Measurements from ENCODE around the gene TNFRSF13B. TPM values are rescaled to one million over a fixed set of nuclear protein-coding genes. Genes with fewer than 3 reads are reported as not detected.
"Not testable (repeated sequence)": the region's sequence is repeated elsewhere in the genome, so short reads cannot be mapped to it uniquely, and the experiment has no call there.

TNFRSF13B gene
- total RNA-seq, 1 donor from 2014 or later = not detected

DNA sequence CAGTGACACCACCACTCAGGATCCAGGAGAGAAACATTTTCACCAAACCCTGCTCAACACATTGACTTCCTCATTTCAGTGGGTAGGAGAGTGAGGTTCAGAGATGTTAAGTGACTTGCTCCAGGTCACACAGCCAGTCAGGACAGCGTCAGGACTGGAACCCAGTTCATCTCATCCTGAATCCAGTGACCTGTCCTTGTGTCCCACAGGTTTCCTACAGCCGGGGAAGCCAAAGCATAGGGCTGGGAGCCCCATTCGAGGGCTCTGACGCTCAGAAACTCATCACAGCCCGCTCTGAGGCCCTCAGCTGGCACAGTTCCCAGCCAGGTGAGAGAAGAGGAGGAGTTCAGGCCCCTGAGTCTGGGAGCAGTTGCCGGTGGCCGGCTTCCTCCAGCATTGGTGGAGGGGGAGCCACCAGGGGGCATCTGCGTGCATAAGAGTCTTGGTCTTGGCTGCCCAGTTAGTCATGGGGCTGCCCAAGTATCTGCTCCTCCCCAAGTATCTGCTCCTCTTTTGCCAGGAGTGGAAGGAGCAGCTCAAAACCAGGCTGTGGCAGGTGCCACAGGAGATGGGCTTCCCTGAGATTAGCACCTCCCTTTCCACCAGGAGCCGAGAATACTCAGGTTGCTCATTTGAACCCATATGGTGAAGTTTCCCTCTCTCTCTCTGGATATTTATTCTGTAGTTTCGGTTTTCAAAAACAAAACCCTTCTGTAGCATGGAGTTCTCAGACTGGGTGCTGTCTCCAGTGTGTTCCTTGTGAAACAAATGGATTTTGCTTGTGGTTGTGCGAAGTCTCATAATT is 56.0 kb downstream of the TNFRSF13B start:
- DNase-seq (ENCODE audit: extremely low read depth, low read depth, low spot score) = no peak

DNA sequence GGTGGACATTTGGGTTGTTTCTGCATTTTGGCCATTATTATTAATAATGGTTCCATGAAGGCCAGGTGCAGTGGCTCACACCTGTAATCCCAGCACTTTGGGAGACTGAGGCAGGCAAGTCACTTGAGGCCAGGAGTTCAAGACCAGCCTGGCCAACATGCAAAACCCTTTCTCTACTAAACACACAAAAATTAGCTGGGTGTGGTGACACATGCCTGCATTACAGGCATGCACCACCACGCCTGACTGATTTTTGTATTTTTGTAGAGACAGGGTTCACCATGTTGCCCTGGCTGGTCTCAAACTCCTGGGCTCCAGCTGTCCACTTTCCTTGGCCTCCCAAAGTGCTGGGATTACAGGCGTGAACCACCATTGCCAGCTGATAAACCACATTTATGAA is 58.5 kb downstream of the TNFRSF13B start:
- DNase-seq (ENCODE audit: extremely low read depth, low read depth, low spot score) = no peak

DNA sequence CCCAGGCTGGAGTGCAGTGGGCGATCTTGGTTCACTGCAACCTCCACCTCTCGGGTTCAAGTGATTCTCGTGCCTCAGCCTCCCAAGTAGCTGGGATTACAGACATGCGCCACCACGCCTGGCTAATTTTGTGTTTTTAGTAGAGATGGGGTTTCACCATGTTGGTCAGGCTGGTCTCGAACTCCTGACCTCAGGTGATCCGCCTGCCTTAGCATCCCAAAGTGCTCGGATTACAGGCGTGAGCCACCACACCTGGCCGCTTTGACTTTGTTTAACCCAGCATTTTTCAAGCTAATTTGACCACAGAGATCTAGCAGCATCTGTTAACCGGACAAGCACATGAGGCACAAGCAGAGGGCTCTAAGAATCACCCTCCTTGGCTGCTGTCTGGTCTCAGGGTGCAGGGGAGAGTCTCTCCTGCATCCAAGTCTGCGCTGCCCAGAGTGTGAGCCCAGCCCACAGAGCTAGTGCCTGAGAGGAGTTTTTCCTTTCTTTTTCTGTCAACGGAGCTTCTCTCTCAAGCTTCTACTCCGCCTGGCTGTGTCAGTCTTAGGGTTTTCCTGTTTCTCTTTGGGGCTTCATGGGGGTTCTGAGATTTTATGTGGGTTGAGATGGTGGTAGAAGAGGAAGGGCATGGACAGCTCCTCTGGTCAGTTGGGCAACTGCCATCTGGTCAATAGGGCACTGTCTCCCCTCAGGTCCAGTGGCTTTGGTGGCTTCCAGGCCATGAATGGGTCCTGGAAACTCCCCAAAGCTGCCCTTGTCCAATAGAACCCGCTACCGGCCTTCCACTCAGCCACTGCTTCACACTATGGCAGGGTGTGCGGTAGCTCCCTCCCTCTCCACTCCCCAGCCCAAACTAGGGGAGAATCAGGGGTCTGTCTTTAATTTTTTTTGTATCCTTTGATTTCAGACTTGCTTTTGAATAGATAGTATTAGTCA is 59.6 kb downstream of the TNFRSF13B start:
- no peak for DNase-seq (ENCODE audit: extremely low read depth, low read depth, low spot score)

DNA sequence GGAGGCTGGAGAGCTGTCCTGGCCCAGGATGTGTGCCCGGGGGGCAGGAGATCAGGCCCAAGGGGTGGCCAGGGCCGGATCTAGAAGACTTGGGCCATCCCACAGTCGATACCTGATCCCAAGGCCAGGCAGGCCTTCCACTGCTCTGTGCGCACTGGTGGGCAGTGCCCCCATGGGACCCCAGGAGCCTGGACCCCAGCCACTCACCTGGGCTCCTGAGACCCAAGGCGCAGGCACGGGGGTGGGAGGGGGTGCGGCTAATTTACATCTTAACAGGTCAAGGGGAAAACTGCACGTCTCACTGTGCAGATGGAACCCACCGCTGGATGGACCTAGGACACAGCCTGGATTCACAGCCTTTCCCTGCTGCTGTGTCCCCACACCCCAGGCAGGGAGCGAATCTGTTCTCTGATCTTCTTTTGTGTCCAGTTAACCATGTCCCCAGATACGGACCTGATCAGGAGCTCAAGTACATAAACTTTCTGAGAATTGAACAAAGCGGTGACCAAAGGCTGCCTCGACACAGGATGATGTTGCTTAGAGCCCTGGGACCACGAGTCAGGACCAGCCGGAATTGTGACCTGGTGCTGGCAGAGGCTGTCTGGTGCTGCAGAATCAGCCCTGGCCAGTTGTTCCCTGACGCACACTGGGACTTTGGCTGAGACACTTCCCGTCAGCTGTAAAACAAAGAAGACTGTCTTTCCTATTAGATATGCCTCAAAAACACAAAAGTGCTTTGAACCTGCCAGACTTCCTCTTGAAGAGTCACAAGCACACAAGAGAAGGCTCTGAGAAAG is 60.6 kb downstream of the TNFRSF13B start:
- peak; percentile 27 for DNase-seq (ENCODE audit: extremely low read depth, low read depth, low spot score)

DNA sequence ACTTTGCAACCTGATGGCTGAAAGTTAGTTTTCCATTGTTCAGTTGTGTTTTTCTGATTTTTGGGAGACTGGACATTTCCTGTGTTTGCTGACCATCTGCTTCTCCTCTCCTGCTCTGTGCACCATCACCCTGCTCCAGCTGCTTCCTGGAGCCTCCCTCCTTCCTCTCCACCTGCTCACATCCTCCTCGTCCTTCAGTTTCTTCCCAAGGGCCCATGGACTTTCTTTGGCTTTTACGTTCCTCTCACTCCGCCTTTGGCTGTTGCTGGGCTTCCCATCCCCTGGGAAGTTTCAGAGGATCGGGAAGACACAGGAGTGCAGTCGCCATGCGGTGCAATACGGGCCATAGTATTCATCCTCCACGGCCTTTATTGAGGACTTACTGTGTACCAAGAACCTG is 61.6 kb downstream of the TNFRSF13B start:
- no peak for DNase-seq (ENCODE audit: extremely low read depth, low read depth, low spot score)

DNA sequence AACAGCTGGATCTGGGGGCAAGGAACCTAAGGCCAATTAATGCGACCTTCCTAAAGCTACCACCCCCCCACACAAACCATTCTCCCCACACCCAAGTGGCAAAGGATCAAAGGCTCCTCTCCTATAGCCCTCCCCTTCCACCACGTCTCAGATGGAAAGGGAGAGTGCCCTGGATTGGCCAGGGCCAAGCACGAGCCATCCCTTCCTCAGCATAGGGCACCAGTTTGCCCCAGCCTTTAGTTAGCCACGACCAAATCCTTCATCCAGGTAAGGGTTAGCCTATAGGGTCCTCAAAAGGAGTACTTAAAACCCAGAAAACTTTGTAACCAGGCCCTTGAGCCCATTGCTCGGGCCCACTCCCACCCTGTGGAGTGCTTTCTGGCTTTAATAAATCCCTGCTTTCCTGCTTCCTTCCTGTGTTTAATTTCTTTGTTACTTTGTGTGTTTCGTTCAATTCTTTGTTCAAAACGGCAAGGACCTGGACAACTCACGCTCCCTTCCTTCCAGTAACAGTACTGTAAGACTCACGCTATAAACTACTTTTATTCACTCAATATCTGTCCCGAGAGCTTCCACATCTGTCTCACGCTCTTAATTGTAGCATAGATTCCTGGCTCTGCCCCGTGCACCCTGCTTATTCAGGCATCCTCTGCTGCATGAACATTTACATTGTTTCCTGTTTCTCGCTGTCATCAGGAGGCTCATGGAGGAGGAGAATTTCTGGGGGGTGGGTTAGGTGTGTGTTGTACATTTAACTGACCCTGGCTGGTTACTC is 62.3 kb downstream of the TNFRSF13B start:
- DNase-seq (ENCODE audit: extremely low read depth, low read depth, low spot score) = peak; percentile 20

DNA sequence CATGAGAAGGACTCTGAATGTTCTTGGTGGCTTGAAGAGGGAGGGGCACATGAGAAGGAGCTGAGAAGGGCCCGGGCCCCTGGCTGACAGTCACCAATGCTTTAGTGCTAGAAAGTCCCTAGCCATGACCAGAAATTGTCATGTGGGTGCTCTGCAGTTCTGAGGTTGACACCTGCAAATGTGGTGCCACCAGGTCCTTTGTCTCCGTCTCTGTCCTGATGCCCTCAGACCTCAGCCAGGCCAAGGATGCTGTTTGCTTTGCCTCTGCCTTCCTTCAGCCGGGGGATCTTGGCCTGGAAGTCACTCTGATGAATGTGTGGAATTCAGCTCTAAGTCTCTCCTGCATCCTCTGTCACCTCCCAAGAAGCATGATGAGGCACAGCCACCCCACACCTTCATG is 63.6 kb downstream of the TNFRSF13B start:
- DNase-seq (ENCODE audit: extremely low read depth, low read depth, low spot score) = no peak

DNA sequence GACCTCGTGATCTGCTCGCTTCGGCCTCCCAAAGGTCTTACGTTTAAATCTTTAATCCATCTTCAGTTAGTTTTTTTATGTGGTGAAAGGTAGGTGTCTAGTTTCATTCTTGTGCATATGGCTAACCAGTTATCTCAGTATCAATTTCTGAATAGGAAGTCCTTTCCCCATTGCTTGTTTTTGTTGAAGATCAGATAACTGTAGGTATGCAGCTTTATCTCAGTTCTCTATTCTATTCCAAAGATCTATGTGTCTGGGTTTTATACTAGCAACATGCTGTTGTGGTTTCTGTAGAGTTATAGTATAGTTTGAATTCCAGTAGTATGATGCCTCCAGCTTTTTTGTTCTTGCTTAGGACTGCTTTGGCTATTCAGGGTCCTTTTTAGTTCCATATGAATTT is 65.2 kb downstream of the TNFRSF13B start:
- DNase-seq (ENCODE audit: extremely low read depth, low read depth, low spot score) = no peak

DNA sequence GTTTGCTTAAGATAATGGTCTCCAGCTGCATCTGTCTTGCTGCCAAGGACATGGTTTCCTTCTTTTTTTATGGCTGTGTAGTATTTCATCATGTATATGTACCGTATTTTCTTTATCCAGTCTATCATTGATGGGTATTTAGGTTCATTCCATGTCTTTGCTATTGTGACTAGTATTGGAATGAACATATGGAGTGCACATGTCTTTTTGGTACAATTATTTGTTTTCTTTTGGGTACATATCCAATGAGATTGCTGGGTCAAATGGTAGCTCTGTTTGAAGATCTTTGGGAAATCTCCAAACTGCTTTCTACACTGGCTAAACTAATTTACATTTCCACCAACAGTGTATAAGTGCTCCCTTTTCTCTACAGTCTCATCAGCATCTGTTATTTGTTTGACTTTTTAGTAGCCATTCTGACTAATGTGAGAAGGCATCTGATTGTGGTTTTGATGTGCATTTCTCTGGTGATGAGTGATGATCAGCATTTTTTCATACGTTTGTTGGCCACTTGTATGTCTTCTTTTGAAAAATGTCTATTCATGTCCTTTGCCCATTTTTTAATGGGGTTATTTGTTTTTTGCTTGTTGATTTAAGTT is 66.2 kb downstream of the TNFRSF13B start:
- DNase-seq (ENCODE audit: extremely low read depth, low read depth, low spot score) = no peak

DNA sequence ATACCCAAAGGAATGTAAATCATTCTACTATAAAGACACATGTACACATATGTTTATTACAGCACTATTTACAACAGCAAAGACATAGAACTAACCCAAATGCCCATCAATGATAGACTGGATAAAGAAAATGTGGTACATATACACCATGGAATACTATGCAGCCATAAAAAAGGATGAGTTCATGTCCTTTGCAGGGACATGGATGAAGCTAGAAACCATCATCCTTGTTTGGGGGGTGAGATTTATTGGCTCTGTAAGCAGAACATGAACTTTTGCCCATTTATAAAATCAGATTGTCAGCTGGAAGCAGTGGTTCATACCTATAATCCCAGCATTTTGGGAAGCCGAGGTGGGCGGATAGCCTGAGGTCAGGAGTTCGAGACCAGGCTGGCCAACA is 68.8 kb downstream of the TNFRSF13B start:
- not testable (repeated sequence) for DNase-seq (ENCODE audit: extremely low read depth, low read depth, low spot score)

DNA sequence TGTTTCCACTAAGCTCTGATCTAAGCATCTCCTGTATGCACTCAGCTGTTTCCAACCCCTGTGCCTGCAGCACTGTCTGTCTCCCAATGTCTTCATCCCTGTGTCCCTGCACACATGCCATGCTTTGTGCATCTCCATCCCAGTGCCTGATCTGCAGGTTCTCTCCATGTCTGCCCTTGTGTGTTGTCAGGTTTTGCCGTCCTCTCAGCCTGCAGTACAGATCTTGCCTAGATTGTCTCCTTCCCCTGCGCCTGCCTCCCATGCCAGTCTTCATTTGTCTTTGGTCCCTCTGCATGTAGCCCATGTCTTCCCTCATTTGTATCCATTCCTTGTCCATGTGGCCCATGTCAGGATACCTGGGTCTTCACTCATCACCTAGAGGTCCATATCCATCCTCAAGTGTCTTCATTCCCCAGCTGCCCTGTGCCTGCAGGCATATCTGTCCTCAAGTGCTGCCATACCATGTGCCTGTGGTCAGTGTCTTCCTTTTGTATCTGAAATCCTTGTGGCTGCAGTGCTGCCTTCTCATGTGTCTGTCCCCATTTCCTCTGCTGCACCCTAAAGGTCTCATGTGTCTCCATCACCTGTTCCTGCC is 71.5 kb downstream of the TNFRSF13B start:
- DNase-seq (ENCODE audit: extremely low read depth, low read depth, low spot score) = no peak

DNA sequence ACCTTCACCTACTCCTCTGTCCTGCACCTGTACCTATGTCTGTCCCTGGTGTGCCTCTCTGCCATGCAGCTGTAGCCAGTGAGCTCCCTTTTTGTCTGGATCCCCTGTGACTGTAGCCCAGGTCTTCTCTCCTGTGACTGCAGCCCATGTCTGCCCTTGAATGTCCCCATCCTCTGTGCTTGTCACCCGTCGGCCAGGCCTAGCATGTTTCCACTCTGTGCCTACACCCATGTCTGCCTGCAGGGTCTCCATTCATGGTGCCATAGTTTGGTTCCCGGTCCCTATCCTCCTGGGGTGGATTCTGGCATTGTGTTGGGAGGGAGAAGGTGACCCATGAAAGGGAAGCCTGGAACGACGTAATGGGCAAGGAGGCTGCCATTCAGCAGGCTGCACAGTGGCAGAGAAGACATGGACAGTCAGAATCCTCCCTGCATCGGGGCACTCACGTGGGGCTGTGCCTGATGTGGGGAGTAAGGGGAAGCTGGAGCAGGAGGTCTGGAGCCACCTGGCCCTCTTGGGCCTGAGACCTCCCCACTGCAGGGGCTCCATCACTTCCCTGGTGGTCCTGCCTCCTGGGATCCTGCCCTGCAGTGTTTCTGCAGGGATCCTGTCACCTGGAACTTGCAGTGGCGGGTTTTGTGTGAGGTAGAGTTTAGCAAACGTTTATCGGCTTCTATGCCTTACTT is 74.6 kb downstream of the TNFRSF13B start:
- DNase-seq (ENCODE audit: extremely low read depth, low read depth, low spot score) = not testable (repeated sequence)

DNA sequence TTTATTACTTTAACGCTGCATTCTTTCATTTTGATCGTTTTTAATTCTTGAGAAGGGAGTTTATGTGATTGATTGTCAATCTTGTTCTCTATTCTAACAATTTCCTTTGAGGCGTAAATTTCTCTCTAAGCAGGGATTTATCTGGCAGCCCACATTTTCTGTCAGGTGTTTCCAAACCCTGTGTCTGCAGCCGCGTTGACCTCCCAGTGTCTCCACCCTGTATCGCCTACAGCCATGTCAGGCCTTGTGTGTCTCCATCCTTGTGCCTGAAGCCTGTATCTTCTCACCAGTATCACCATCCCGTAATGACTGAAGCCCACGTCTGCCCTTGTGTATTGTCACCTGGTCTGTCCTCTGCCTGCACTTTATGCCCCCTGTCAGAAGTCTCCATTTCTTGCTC is 75.7 kb downstream of the TNFRSF13B start:
- DNase-seq (ENCODE audit: extremely low read depth, low read depth, low spot score) = not testable (repeated sequence)

DNA sequence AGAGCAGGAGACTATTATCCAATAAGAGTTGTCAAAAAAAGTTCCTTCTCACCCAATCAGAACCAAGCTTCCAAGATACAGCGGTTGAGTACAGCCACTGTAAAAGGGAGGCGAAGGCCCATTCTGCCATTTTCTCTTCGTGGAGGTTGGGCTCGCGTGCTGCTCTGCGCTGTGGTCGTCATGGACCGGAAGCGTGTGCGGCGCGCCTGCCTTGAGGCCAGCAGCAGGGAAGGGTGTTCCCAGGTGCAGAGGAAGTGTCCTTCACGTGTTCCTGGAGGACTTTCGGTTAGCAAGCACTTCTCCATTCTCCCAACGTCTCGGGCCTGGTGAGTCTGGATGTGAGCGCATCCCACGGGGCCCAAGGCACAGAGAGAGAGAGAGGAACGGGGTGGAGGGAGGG is 78.4 kb downstream of the TNFRSF13B start:
- DNase-seq (ENCODE audit: extremely low read depth, low read depth, low spot score) = not testable (repeated sequence)

DNA sequence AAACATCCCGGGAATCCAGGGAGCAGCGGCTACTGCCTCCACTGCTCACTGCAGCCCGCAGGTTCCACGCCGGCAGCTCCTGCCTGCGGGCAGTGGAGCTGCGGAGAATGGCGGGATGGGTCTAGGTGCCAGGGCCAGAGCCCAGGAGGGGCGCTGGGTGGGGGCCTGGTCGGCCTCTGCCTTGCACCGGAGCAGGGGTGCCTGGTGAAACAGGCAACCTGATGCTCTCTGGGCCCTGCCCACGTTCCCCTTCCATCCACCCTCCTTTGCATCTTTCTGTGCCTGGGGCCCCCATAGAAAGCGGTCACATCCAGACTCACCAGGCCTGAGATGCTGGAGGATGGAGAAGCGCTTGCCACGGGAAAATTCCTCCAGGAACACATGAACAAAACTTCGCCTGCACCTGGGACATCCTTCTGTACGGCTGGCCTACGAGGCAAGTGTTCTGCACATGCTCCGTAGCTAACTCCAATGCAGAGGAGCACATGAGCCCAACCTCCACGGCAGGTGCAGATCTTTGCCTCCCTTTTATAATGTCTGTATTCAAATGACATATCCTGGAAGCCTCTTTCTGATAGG is 79.0 kb downstream of the TNFRSF13B start:
- not testable (repeated sequence) for DNase-seq (ENCODE audit: extremely low read depth, low read depth, low spot score)

DNA sequence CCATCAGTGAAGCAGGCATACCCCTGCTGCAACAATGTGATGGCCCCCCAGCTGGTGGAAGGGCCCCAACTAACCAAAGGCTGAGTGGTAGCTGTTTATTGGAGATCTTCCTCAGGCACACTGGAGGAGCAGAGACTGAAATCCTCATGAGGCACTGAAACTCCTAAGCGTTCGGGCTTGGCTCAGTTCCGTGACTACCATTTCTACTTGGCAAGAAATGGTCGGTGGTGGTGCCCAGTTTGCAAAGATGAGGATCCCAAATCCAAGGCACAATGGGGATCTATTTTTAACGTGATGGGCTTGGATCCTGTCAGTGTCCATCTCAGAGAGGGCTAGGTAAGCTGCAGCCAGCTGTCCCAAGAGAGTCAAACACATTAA is 82.8 kb downstream of the TNFRSF13B start:
- DNase-seq (ENCODE audit: extremely low read depth, low read depth, low spot score) = no peak
